BLaER1 treated with 17β-estradiol and CSF1 and Interleukin-3, amounts not matched to agents 10 nM and 100 nM (cell line): ENCODE measurements around the gene TNS1.

Experiments
- H3K27ac ChIP-seq, 11 experiments: shearing (Covaris generic); formaldehyde crosslinking; 2 replicates each; pipeline ENCODE4 v1.8.1; 2022
- H3K27me3 ChIP-seq, 11 experiments: shearing (Covaris generic); formaldehyde crosslinking; 2 replicates each; pipeline ENCODE4 v1.8.1; 2022
- H3K36me3 ChIP-seq, 11 experiments: shearing (Covaris generic); formaldehyde crosslinking; 2 replicates each; pipeline ENCODE4 v1.8.1; 2022
- H3K4me1 ChIP-seq, 10 experiments: shearing (Covaris generic); formaldehyde crosslinking; 2 replicates each; pipeline ENCODE4 v1.8.1; 2022
- H3K4me2 ChIP-seq, 11 experiments: shearing (Covaris generic); formaldehyde crosslinking; 2 replicates each; pipeline ENCODE4 v1.8.1; 2022
- H3K4me3 ChIP-seq, 10 experiments: shearing (Covaris generic); formaldehyde crosslinking; 2 replicates each; pipeline ENCODE4 v1.8.1; 2022
- H3K9ac ChIP-seq, 11 experiments: shearing (Covaris generic); formaldehyde crosslinking; 2 replicates each; pipeline ENCODE4 v1.8.1; 2022
- H3K9me3 ChIP-seq, 11 experiments: shearing (Covaris generic); formaldehyde crosslinking; replicated peaks in 1 of 11; 2 replicates each; pipeline ENCODE4 v1.8.1; 2022
- H4K20me1 ChIP-seq, 11 experiments: shearing (Covaris generic); formaldehyde crosslinking; 2 replicates each; pipeline ENCODE4 v1.8.1; 2022
- Cebpa-rat ChIP-seq, 11 experiments: shearing (Covaris generic); IDR thresholded peaks; 2 replicates each; pipeline ENCODE4 v1.8.1; 2022

TNS1 gene

DNA sequence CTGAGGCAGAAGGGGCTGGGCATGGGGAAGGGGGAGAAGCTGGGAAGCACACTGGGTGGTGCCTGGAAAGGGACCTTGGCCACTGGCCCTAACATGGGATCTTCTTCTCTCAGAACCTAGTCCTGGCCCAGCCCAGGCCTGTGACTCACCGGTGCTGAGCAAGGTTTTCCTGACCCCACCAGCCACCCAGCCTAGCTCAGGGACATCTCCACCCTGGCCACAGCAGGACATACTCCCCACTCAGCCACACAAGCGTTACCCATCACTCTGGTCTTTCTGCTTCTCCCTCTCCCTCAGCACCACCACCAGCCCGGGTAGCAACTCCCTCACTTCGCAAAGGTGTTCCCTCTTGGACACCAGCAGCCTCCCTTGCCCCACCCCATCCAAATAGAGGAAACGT, 22.8 kb downstream of the TNS1 start:
- Histone ChIP-seq H3K4me1 (peaks cover 0 to 23% (median 12%) of the 10 kb centered on the region in 10 experiments; a peak in 13 of 20 replicates), H3K36me3 (peaks cover 0 to 72% (median 20%) of the 10 kb centered on the region in 11 experiments; a peak in 8 of 22 replicates), H3K9me3 (peaks cover 0 to 8% (median 0%) of the 10 kb centered on the region in 11 experiments; a peak in 2 of 22 replicates), H3K4me2 (no peak overlapping the region; a peak in 2 of 22 replicates), H3K9ac (no peak overlapping the region), H4K20me1 (peaks cover 0 to 17% (median 0%) of the 10 kb centered on the region in 11 experiments; a peak in 3 of 22 replicates), H3K27ac (no peak overlapping the region), H3K4me3 (no peak overlapping the region), H3K27me3 (no peaks in the 10 kb centered on the region)
- no peak for TF ChIP-seq Cebpa-rat (IDR thresholded peaks at IDR 0.05)

DNA sequence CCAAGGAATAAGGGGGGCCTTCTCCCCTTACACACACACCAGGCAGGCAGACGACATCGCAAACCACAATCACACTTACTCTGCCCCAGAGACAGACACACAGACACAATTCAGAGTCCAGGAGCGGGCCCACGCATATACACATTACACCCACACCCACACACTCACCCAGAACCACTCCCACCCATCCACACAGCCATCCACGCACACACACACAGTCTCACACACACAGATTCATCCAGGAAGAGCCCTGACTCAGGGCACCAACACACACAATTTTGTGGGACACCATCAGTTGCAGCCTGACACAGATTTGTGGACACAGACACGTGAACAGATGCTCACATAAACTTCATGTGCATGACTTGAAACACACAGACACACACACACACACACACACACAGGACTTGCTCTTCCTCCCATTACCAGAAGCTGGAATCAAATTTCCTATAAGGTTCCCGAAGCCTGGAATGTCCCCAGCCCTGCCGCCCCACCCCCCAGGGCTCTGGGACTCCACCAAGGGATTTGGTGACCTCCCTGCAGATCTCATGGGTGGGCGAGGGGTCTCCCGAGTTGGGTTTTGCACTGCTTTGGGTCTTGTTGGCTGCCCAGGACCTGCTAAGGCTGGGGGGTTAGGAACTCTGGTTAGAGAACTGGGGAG, 23.5 kb downstream of the TNS1 start:
- peaks cover 0 to 17% (median 0%) of the 10 kb centered on the region in 11 experiments; a peak in 3 of 22 replicates for H4K20me1 ChIP-seq
- H3K27me3 ChIP-seq, result no peaks in the 10 kb centered on the region
- peaks cover 0 to 8% (median 0%) of the 10 kb centered on the region in 11 experiments; a peak in 2 of 22 replicates for H3K9me3 ChIP-seq
- TF ChIP-seq Cebpa-rat (IDR thresholded peaks at IDR 0.05), result no peak
- H3K4me2 ChIP-seq, result no peak overlapping the region
- H3K4me1 ChIP-seq, result peaks cover 0 to 19% (median 12%) of the 10 kb centered on the region in 10 experiments; a peak in 13 of 20 replicates
- no peak overlapping the region for H3K27ac ChIP-seq
- H3K4me3 ChIP-seq, result no peak overlapping the region
- no peak overlapping the region for H3K9ac ChIP-seq
- H3K36me3 ChIP-seq, result peaks cover 0 to 67% (median 22%) of the 10 kb centered on the region in 11 experiments; a peak in 8 of 22 replicates

DNA sequence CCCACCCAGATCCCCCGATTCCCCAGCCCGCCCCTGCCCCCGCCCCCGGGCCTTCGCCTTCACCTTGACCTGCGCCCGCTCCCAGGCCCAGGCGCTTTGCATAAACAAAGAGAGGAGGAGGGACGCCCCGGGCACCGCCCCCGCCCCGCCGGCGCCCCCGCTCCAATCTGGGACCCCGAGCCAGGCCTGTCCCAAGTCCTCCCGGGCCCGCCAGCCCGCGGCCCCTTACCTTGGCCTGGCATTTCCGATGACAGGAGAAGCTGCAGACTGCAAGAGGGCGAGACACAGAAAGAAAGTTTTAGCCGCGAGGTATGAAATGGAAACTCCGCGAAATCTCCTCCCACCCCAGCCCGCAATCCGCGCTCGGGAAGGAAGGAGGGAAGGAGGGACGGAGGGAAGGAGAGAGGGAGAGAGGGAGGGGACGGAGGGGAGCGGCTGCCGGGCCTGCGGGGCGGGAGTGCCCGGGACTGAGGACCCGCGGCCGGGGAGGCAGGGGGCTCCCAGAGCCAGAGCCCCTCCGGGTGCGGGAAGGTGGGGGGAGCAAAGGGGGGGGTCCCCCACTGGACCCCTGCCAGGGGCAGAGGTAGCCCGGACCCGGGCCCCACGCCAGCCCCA, 24.2 kb downstream of the TNS1 start:
- Histone ChIP-seq H4K20me1 (peaks cover 0 to 17% (median 0%) of the 10 kb centered on the region in 11 experiments; a peak in 3 of 22 replicates), H3K4me3 (no peak overlapping the region), H3K9ac (no peak overlapping the region), H3K36me3 (peaks cover 0 to 61% (median 24%) of the 10 kb centered on the region in 11 experiments; a peak in 8 of 22 replicates), H3K27me3 (no peaks in the 10 kb centered on the region), H3K4me1 (peaks cover 0 to 16% (median 12%) of the 10 kb centered on the region in 10 experiments; a peak in 13 of 20 replicates), H3K4me2 (no peak overlapping the region), H3K27ac (no peak overlapping the region), H3K9me3 (peaks cover 0 to 8% (median 0%) of the 10 kb centered on the region in 11 experiments; a peak in 2 of 22 replicates)
- TF ChIP-seq Cebpa-rat (IDR thresholded peaks at IDR 0.05), result no peak

DNA sequence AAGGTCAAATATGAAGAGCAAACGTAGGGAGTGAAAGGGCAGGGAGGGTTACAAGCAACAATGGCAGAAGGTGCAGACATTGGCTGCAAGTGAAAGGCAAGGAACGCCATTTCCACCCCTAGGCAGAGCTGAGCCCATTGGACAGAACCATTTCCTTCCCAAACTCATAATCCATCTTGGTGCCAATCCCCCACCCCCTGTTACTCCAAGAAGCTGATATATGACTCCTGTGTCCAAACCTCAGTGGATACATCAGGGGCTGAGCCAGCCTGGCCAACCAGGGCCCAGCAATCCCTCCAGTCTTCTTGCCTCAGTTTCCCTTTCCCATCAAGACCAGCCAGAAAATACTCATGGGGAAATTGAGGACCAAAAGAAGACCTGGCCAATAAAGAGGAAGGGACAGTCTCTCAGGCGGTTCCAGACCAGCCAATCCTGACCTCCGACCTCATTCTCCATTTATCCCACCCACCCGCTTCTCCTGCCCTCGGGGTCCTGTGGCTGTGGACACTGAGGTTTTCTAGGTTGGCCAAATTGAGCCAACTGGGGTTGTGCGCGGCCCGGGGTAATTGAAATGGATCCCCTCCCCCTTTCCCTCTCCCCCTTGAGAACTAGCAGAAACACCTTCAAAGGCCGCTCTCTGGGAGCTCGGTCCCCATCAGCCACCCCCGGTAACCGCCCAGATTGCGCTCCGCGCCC, 24.8 kb downstream of the TNS1 start:
- peaks cover 0 to 16% (median 12%) of the 10 kb centered on the region in 10 experiments; a peak in 13 of 20 replicates for H3K4me1 ChIP-seq
- no peak overlapping the region for H3K9ac ChIP-seq
- H3K9me3 ChIP-seq, result peaks cover 0 to 8% (median 0%) of the 10 kb centered on the region in 11 experiments; a peak in 2 of 22 replicates
- TF ChIP-seq Cebpa-rat (IDR thresholded peaks at IDR 0.05), result no peak
- H3K4me3 ChIP-seq, result no peak overlapping the region
- peaks cover 0 to 12% (median 0%) of the 10 kb centered on the region in 11 experiments; a peak in 3 of 22 replicates for H4K20me1 ChIP-seq
- H3K4me2 ChIP-seq, result no peak overlapping the region
- H3K36me3 ChIP-seq, result peaks cover 0 to 54% (median 28%) of the 10 kb centered on the region in 11 experiments; a peak in 8 of 22 replicates
- no peaks in the 10 kb centered on the region for H3K27me3 ChIP-seq
- H3K27ac ChIP-seq, result no peak overlapping the region

DNA sequence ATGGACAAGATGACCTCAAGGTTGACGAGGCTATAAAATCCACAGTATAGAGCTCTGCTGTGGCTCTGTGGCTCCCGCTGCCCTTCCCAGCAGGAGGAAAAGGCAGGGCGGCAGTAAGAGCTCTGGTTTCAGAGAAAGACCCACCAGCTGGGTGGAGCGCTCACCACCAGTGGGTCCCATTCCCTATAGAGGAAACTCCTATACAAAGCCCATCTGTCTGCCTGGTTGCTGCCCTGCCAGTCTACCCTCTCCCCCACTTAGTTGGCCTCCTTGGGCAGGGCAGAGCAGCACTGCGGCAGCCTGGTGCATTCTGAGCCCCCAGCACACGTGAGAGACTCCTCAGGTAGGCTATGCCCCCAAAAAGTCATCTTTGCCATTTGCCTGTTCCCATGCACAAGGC, 26.5 kb downstream of the TNS1 start:
- Histone ChIP-seq H3K4me2 (no peak overlapping the region), H3K4me3 (no peak overlapping the region), H3K27me3 (no peaks in the 10 kb centered on the region), H4K20me1 (peaks cover 0 to 4% (median 0%) of the 10 kb centered on the region in 11 experiments; a peak in 3 of 22 replicates), H3K27ac (no peak overlapping the region), H3K9me3 (no peaks in the 10 kb centered on the region; a peak in 1 of 22 replicates), H3K4me1 (peaks cover 0 to 7% (median 3%) of the 10 kb centered on the region in 10 experiments; a peak in 12 of 20 replicates), H3K9ac (no peak overlapping the region), H3K36me3 (peaks cover 0 to 61% (median 32%) of the 10 kb centered on the region in 11 experiments; a peak in 10 of 22 replicates)
- TF ChIP-seq Cebpa-rat (IDR thresholded peaks at IDR 0.05), result no peak

DNA sequence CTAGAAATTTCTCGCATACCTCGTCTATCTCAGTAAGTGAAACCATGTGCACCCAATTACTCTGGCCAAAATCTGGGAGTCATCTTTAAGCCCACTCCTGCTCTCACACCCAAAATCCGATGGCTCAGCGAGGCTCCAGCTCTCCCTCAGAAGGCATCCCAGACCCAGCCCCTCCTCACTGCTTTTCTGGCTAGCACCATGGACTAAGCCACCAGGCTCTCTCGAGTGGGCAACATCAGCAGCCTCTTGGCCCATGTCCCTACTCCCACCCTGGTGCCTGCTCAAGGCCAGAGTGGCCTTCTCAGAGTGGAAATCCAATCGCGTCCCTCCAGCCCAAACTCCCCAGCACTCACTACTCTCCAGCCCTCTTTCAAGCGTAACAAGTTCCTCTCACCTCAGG, 27.2 kb downstream of the TNS1 start:
- Histone ChIP-seq H3K4me3 (no peak overlapping the region), H3K36me3 (peaks cover 0 to 68% (median 36%) of the 10 kb centered on the region in 11 experiments; a peak in 12 of 22 replicates), H3K9me3 (peaks cover 0 to 5% (median 0%) of the 10 kb centered on the region in 11 experiments; a peak in 6 of 22 replicates), H3K9ac (no peak overlapping the region), H3K4me1 (peaks cover 0 to 7% (median 0%) of the 10 kb centered on the region in 10 experiments; a peak in 1 of 20 replicates), H3K27ac (no peak overlapping the region), H3K4me2 (no peak overlapping the region), H3K27me3 (no peaks in the 10 kb centered on the region), H4K20me1 (no peaks in the 10 kb centered on the region; a peak in 2 of 22 replicates)
- TF ChIP-seq Cebpa-rat (IDR thresholded peaks at IDR 0.05), result no peak

DNA sequence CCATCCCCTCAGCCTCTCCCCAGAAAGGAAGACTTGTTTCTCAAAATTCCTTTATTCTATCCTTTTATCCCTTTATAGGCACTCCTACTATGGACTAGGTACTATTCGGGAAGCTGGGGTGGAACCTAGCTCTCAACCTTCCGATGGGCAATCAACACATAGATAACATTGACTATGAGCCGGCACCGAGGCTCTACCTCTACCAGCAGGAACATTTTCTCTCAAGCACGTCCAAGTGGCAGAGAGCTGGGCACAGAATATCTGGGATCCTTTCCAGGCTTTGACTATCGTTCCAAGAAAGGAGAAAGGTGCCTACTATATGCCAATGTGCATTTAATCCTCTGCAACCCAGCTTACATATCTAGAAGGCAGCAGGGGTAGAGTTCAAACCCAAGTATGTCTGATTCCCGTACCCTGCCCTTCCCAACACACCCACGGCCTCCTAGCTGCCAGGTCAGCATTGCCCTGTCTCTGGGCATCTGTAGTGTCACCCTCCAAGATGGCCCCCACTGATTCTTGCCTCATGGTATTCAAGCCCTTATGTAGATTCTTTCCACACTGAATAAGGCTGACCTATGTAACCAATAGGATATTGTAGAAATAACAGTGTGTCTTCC, 28.3 kb downstream of the TNS1 start:
- Histone ChIP-seq H3K36me3 (peaks cover 0 to 78% (median 36%) of the 10 kb centered on the region in 11 experiments; a peak in 12 of 22 replicates), H3K9ac (no peak overlapping the region)

More for the DNA sequence above, 28.3 kb downstream of the TNS1 start:
- Histone ChIP-seq H3K4me2 (no peak overlapping the region), H3K4me3 (no peak overlapping the region), H3K4me1 (no peaks in the 10 kb centered on the region), H3K27me3 (no peaks in the 10 kb centered on the region), H4K20me1 (no peaks in the 10 kb centered on the region; a peak in 1 of 22 replicates), H3K27ac (no peak overlapping the region), H3K9me3 (peaks cover 0 to 14% (median 8%) of the 10 kb centered on the region in 11 experiments; a peak in 8 of 22 replicates)
- no peak for TF ChIP-seq Cebpa-rat (IDR thresholded peaks at IDR 0.05)
